DND-41 (cell line): ENCODE data around the gene RAB6A.

Source experiments
- EZH2 ChIP-seq: IDR thresholded peaks from 3 replicates; pipeline ENCODE4 v1.6.1; 2012; ENCODE audit warnings: borderline replicate concordance, low read depth, mild to moderate bottlenecking, moderate library complexity, low read length, inconsistent platforms; ENCODE audit not compliant: severe bottlenecking
- TF ChIP-seq, protein P1 (sequence below): IDR thresholded peaks from 2 replicates; pipeline ENCODE4 v1.5.1; 2012; ENCODE audit warnings: borderline replicate concordance, low read length, moderate library complexity, mild to moderate bottlenecking; ENCODE audit not compliant: poor library complexity, severe bottlenecking; ENCODE audit errors: extremely low read depth

- no peak for TF ChIP-seq EZH2
- TF ChIP-seq, protein P1, sequence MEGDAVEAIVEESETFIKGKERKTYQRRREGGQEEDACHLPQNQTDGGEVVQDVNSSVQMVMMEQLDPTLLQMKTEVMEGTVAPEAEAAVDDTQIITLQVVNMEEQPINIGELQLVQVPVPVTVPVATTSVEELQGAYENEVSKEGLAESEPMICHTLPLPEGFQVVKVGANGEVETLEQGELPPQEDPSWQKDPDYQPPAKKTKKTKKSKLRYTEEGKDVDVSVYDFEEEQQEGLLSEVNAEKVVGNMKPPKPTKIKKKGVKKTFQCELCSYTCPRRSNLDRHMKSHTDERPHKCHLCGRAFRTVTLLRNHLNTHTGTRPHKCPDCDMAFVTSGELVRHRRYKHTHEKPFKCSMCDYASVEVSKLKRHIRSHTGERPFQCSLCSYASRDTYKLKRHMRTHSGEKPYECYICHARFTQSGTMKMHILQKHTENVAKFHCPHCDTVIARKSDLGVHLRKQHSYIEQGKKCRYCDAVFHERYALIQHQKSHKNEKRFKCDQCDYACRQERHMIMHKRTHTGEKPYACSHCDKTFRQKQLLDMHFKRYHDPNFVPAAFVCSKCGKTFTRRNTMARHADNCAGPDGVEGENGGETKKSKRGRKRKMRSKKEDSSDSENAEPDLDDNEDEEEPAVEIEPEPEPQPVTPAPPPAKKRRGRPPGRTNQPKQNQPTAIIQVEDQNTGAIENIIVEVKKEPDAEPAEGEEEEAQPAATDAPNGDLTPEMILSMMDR, result no peak
Measured at GRCh38 chr11:73667891-73668290, 93.0 kb downstream of the RAB6A start.
